Measurements from ENCODE around the gene EXOC3L1. TPM values are rescaled to one million over a fixed set of nuclear protein-coding genes. Genes with fewer than 3 reads are reported as not detected.

EXOC3L1 gene
- total and polyA plus RNA-seq, 2 of the 13 experiments (the other 11 are each of a cell fraction or from before 2014, with no cell fraction given) = 0.12 TPM; not detected in 1

DNA sequence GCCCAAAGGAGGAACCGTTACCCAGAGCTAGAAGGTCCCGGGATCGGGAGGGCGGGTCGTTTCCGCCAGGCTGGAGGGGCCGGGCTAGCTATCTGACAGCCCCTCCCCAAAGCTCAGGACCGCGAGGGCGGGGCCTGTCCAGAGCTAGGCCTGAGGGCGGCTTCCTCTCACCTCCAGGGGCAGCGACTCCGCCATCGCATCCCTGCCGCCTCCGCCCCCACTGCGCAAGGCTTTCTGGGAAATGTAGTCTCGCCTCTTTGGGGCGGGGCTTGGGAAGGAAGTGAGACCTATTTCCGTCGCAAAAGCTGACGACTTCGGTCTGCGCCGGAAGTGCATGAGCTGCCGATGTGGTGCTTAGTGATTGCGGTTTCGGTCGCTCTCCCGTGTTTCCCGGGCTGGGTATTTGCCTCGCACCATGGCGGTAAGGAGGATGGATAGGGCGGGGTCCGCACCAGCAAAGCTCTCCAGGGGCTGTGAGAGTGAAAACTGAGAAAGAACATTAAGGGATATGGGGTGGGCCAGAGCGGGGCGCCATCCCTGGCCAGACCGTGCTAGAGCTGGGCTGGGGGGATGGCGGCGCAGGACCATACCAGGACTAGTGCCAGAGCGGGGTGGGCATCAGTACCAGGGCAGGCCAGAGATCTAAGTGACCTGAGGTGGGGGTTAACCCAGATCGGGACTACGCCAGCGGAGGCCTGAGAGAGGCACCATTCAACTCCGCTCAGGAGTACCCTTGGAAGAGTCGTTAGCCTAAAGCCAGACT lies 37.0 kb upstream of the EXOC3L1 start, which contains the start of gene TMEM208 (continued):
- TF ChIP-seq ZNF30 (CRISPR knock-in tag; IDR thresholded peaks at IDR 0.05) (no peak), SALL1 (CRISPR knock-in tag; IDR thresholded peaks at IDR 0.05) (peak; percentile 91), ZNF709 (CRISPR knock-in tag; IDR thresholded peaks at IDR 0.05) (peak; percentile 31; the same call in 1 of the 2 replicates), ZC3H4 (CRISPR knock-in tag; IDR thresholded peaks at IDR 0.05; ENCODE audit: borderline replicate concordance) (no peak), ZNF124 (CRISPR knock-in tag; IDR thresholded peaks at IDR 0.05) (peak; percentile 89), DNMT1 (CRISPR knock-in tag; IDR thresholded peaks at IDR 0.05) (no peak; the same call in 1 of the 2 replicates), POLR2A (IDR thresholded peaks at IDR 0.05; ENCODE audit: insufficient read depth in 1 of 2, low read depth in 2 of 2, low read length in 2 of 2) (peak; percentile 90 to 95), ZNF446 (CRISPR knock-in tag; IDR thresholded peaks at IDR 0.05) (no peak), ZNF703 (CRISPR knock-in tag; IDR thresholded peaks at IDR 0.05; ENCODE audit: borderline replicate concordance) (no peak), ZMYM3 (CRISPR knock-in tag; IDR thresholded peaks at IDR 0.05) (no peak), HES4 (CRISPR knock-in tag; IDR thresholded peaks at IDR 0.05; ENCODE audit: borderline replicate concordance) (peak; percentile 27), RBM22 (optimal IDR thresholded peaks at IDR 0.05; ENCODE audit: low read length) (no peak), XRCC5 (optimal IDR thresholded peaks at IDR 0.05; ENCODE audit: low read length) (peak; percentile 97), HOMEZ (CRISPR knock-in tag; IDR thresholded peaks at IDR 0.05; ENCODE audit: low read depth) (peak; percentile 75; the same call in 1 of the 2 replicates), TP53 (CRISPR knock-in tag; conservative IDR thresholded peaks at IDR 0.05) (peak; percentile 77; the same call in 1 of the 2 replicates), ZNF678 (CRISPR knock-in tag; IDR thresholded peaks at IDR 0.05) (no peak; the same call in 1 of the 2 replicates)
- TF ChIP-seq, protein P1, sequence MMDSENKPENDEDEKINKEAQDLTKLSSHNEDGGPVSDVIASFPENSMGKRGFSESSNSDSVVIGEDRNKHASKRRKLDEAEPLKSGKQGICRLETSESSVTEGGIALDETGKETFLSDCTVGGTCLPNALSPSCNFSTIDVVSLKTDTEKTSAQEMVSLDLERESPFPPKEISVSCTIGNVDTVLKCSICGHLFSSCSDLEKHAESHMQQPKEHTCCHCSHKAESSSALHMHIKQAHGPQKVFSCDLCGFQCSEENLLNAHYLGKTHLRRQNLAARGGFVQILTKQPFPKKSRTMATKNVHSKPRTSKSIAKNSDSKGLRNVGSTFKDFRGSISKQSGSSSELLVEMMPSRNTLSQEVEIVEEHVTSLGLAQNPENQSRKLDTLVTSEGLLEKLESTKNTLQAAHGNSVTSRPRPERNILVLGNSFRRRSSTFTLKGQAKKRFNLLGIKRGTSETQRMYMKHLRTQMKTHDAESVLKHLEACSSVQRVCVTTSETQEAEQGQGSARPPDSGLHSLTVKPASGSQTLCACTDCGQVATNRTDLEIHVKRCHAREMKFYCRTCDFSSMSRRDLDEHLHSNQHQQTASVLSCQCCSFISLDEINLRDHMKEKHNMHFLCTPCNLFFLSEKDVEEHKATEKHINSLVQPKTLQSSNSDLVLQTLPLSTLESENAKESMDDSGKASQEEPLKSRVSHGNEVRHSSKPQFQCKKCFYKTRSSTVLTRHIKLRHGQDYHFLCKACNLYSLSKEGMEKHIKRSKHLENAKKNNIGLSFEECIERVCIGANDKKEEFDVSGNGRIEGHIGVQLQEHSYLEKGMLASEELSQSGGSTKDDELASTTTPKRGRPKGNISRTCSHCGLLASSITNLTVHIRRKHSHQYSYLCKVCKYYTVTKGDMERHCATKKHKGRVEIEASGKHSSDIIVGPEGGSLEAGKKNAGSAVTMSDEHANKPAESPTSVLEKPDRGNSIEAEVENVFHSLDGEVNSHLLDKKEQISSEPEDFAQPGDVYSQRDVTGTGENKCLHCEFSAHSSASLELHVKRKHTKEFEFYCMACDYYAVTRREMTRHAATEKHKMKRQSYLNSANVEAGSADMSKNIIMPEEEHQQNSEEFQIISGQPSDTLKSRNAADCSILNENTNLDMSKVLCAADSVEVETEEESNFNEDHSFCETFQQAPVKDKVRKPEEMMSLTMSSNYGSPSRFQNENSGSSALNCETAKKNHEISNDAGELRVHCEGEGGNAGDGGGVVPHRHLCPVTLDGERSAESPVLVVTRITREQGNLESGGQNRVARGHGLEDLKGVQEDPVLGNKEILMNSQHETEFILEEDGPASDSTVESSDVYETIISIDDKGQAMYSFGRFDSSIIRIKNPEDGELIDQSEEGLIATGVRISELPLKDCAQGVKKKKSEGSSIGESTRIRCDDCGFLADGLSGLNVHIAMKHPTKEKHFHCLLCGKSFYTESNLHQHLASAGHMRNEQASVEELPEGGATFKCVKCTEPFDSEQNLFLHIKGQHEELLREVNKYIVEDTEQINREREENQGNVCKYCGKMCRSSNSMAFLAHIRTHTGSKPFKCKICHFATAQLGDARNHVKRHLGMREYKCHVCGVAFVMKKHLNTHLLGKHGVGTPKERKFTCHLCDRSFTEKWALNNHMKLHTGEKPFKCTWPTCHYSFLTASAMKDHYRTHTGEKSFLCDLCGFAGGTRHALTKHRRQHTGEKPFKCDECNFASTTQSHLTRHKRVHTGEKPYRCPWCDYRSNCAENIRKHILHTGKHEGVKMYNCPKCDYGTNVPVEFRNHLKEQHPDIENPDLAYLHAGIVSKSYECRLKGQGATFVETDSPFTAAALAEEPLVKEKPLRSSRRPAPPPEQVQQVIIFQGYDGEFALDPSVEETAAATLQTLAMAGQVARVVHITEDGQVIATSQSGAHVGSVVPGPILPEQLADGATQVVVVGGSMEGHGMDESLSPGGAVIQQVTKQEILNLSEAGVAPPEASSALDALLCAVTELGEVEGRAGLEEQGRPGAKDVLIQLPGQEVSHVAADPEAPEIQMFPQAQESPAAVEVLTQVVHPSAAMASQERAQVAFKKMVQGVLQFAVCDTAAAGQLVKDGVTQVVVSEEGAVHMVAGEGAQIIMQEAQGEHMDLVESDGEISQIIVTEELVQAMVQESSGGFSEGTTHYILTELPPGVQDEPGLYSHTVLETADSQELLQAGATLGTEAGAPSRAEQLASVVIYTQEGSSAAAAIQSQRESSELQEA (CRISPR knock-in tag; IDR thresholded peaks at IDR 0.05; ENCODE audit: not compliant biosample characterization) = peak; percentile 17
- TF ChIP-seq, protein P2, sequence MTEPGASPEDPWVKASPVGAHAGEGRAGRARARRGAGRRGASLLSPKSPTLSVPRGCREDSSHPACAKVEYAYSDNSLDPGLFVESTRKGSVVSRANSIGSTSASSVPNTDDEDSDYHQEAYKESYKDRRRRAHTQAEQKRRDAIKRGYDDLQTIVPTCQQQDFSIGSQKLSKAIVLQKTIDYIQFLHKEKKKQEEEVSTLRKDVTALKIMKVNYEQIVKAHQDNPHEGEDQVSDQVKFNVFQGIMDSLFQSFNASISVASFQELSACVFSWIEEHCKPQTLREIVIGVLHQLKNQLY (CRISPR knock-in tag; IDR thresholded peaks at IDR 0.05) = no peak; the same call in 1 of the 2 replicates
- TF ChIP-seq, protein P3, sequence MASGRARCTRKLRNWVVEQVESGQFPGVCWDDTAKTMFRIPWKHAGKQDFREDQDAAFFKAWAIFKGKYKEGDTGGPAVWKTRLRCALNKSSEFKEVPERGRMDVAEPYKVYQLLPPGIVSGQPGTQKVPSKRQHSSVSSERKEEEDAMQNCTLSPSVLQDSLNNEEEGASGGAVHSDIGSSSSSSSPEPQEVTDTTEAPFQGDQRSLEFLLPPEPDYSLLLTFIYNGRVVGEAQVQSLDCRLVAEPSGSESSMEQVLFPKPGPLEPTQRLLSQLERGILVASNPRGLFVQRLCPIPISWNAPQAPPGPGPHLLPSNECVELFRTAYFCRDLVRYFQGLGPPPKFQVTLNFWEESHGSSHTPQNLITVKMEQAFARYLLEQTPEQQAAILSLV (CRISPR knock-in tag; IDR thresholded peaks at IDR 0.05; ENCODE audit: borderline replicate concordance) = peak; percentile 79; the same call in 1 of the 2 replicates

All from HepG2 (cell line).